Transverse colon (tissue), 3 donors: ENCODE measurements around the gene LAP3.

Experiments
- CTCF ChIP-seq, 5 experiments: fragments of 200-600 bp in 3 of 5; fragments of 450-650 bp in 2 of 5; sonication (generic) in 3 of 5; IDR thresholded peaks; 1 replicate in 2 of 5; 2 replicates in 3 of 5; pipeline ENCODE4 v1.5.1; 2016 to 2017; ENCODE audit warnings: antibody characterized with exemption in 5 of 5, inconsistent platforms in 3 of 5, mild to moderate bottlenecking in 2 of 5, moderate library complexity in 1 of 5
- EP300 ChIP-seq: sonication (generic); formaldehyde crosslinking; IDR thresholded peaks from one replicate; pipeline ENCODE4 v1.6.1; 2017; ENCODE audit warnings: antibody characterized with exemption, low read depth
- POLR2A ChIP-seq: fragments of 450-650 bp; IDR thresholded peaks from one replicate; pipeline ENCODE4 v1.6.1; 2016; ENCODE audit warnings: antibody characterized with exemption, mild to moderate bottlenecking, moderate library complexity

GRCh38 chr4:17544205-17544604 lies 32.8 kb upstream of the LAP3 start:
- TF ChIP-seq CTCF (IDR thresholded peaks at IDR 0.05): no peak
- TF ChIP-seq POLR2A: no peak
- no peak for TF ChIP-seq EP300
